Adrenal gland (tissue), 12 donors: Measurements from ENCODE around the gene TPSG1. TPM values are rescaled to one million over a fixed set of nuclear protein-coding genes. Genes with fewer than 3 reads are reported as not detected.
A peak's percentile ranks its signal among the peaks of the same experiment; 100 is the strongest.
"Not testable (repeated sequence)": the region's sequence is repeated elsewhere in the genome, so short reads cannot be mapped to it uniquely, and the experiment has no call there.

Source experiments
- DNase-seq, 7 donors: peaks; one replicate each; pipeline ENCODE4 v3.0.0-alpha.2; 2019 to 2020
- H3K27ac ChIP-seq, 5 donors: fragments of 200-600 bp; sonication (generic) in 4 of 5; 1 replicate in 3 of 5; 2 replicates in 2 of 5; pipeline versions ENCODE4 v1.5.1 to v1.8.0; 2016 to 2020; ENCODE audit warnings: mild to moderate bottlenecking in 1 of 5
- H3K27me3 ChIP-seq: fragments of 200-600 bp; 2 replicates; pipeline ENCODE4 v1.8.0; 2021
- H3K36me3 ChIP-seq, 2 donors: fragments of 200-600 bp; replicated peaks in 1 of 2; 1 replicate in 1 of 2; 2 replicates in 1 of 2; pipeline versions ENCODE4 v1.5.1 to v1.8.0; 2018 to 2022
- H3K4me1 ChIP-seq, 2 donors: fragments of 200-600 bp; replicated peaks in 1 of 2; 1 replicate in 1 of 2; 2 replicates in 1 of 2; pipeline versions ENCODE4 v1.5.1 to v1.8.0; 2018 to 2021
- H3K4me3 ChIP-seq, 4 donors: fragments of 200-600 bp; sonication (generic) in 3 of 4; one replicate each; pipeline ENCODE4 v1.5.1; 2016 to 2018
- H3K9me3 ChIP-seq, 3 donors: fragments of 200-600 bp; sonication (generic) in 1 of 3; replicated peaks in 1 of 3; 1 replicate in 2 of 3; 2 replicates in 1 of 3; pipeline versions ENCODE4 v1.5.1 to v1.8.0; 2016 to 2021
- CTCF ChIP-seq, 6 experiments: fragments of 450-650 bp in 4 of 6; fragments of 200-600 bp in 2 of 6; sonication (generic) in 1 of 6; IDR thresholded peaks; 1 replicate in 5 of 6; 2 replicates in 1 of 6; pipeline versions ENCODE4 v1.5.1 to v1.8.0; 2016 to 2021; ENCODE audit warnings: antibody characterized with exemption in 6 of 6, mild to moderate bottlenecking in 2 of 6, moderate library complexity in 1 of 6
- POLR2A ChIP-seq, 2 donors: fragments of 450-650 bp; IDR thresholded peaks; one replicate each; pipeline ENCODE4 v1.6.1; 2017; ENCODE audit warnings: antibody characterized with exemption in 2 of 2, mild to moderate bottlenecking in 2 of 2, moderate library complexity in 1 of 2
- WGBS, 4 donors: extraction: QIAGEN DNeasy Blood & Tissue Kit in 2 of 4; methylation state at CpG; one replicate each; pipeline versions ENCODE4 v1.1.5 to v1.1.7; 2013 to 2017; 5-methylcytosine and 5-hydroxymethylcytosine counted together
- intact Hi-C, 2 donors: fragments of 100-400 bp; cut with DNase I; formaldehyde crosslinking; loops; one replicate each; pipeline versions ENCODE4 v1.14.1 to v1.15.0; 2022 to 2023
- polyA plus RNA-seq, 3 donors: library from polyadenylated mRNA; stranded (reverse); fragments of 200-250 nt in 2 of 3; fragments of 350-450 nt in 1 of 3; fragmentation: Illumina TruSeq in 1 of 3; extraction: RNeasy Lipid Tissue Mini Kit (QIAGEN cat#74804) in 1 of 3; gene quantifications; one replicate each; pipeline ENCODE4 v1.2.3, GENCODE V29; 2013 to 2014
- total RNA-seq, 9 donors: library from RNA; depleted of rRNA in 4 of 9; stranded (reverse); fragments of >200 nt in 4 of 9; fragments of 120-200 nt in 1 of 9; fragmentation: NEBNext Ultra II Directional in 1 of 9; extraction: Animal tissue kit (Norgen Biotek cat#: 25700) in 1 of 9; gene quantifications; one replicate each; pipeline versions ENCODE4 v1.1.0 to v1.2.4, GENCODE V29; 2013 to 2023
- donor health status: healthy with polysubstance abuse.
- donor health status: Bipolar disorder and iron deficiency.
- donor health status: DM: yes; HTN: yes; CAD: no.
- donor health status: DM: no; HTN: no; CAD: no.
- donor health status: DM: no; HTN: no; CAD: no.
- donor health status: DM: yes; HTN: yes; CAD: no.

TPSG1 gene
- total and polyA plus RNA-seq, 12 donors: 0.18 to 5.5 (median 0.34) TPM; not detected in 7

- H3K27ac ChIP-seq, H3K36me3 ChIP-seq, intact Hi-C loops, H3K27me3 ChIP-seq, H3K4me1 ChIP-seq, H3K4me3 ChIP-seq, H3K9me3 ChIP-seq: not testable (repeated sequence)
- 80% methylated on average over 8 to 11 of the region's 15 CpGs; no CpG with 5 or more reads in 2 of the 4 donors for WGBS, 4 donors
- peak in 1 of 7 donors; percentile 2 for DNase-seq
Observed at GRCh38 chr16:1241081-1241480, 16.0 kb upstream of the TPSG1 start.

GRCh38 chr16:1240436-1240835 lies 15.4 kb upstream of the TPSG1 start, which contains the start of gene TPSAB1:
Gene TPSAB1 (plus strand): TSS chr16:1240705. CDS start chr16:1240939, 234 bp downstream.
- intact Hi-C loops, H3K27me3 ChIP-seq, H3K9me3 ChIP-seq, H3K36me3 ChIP-seq, H3K4me3 ChIP-seq, H3K27ac ChIP-seq, H3K4me1 ChIP-seq: not testable (repeated sequence)
- 32 to 69% (median 57%) methylated on average over 5 to 7 of the region's 12 CpGs for WGBS, 4 donors
- peak in 1 of 7 donors; percentile 3 for DNase-seq

- H3K27ac ChIP-seq, H3K4me1 ChIP-seq, H3K4me3 ChIP-seq, intact Hi-C loops, H3K27me3 ChIP-seq, H3K9me3 ChIP-seq, H3K36me3 ChIP-seq: not testable (repeated sequence)
- DNase-seq: peak in 1 of 7 donors; percentile 2
- 72 to 84% (median 84%) methylated on average over 6 to 7 of the region's 9 CpGs for WGBS, 4 donors
Observed at GRCh38 chr16:1239575-1239974, 14.5 kb upstream of the TPSG1 start.

- 48 to 68% (median 63%) methylated on average over 9 to 19 of the region's 23 CpGs for WGBS, 4 donors
- intact Hi-C loops, H3K27ac ChIP-seq, H3K4me3 ChIP-seq, H3K4me1 ChIP-seq, H3K9me3 ChIP-seq, H3K27me3 ChIP-seq, H3K36me3 ChIP-seq: not testable (repeated sequence)
- DNase-seq: peak in 1 of 7 donors; percentile 0
Observed at GRCh38 chr16:1238909-1239308, 13.8 kb upstream of the TPSG1 start.

GRCh38 chr16:1237990-1238389 lies 12.9 kb upstream of the TPSG1 start:
- DNase-seq: no peak
- intact Hi-C loops: no loop called here
- TF ChIP-seq POLR2A (IDR thresholded peaks at IDR 0.05) (no peak), CTCF (IDR thresholded peaks at IDR 0.05) (no peak)
- Histone ChIP-seq H3K9me3 (no peaks in the 10 kb centered on the region), H3K36me3 (no peaks in the 10 kb centered on the region), H3K27me3 (no peaks in the 10 kb centered on the region), H3K4me1 (no peaks in the 10 kb centered on the region), H3K27ac (no peak overlapping the region), H3K4me3 (no peak overlapping the region)
- 73 to 80% (median 77%) methylated on average over 9 of the region's 9 CpGs for WGBS, 4 donors

GRCh38 chr16:1236659-1237058 lies 11.6 kb upstream of the TPSG1 start:
- H3K27ac ChIP-seq, intact Hi-C loops, H3K9me3 ChIP-seq, H3K36me3 ChIP-seq, H3K4me3 ChIP-seq, DNase-seq, H3K4me1 ChIP-seq, H3K27me3 ChIP-seq: not testable (repeated sequence)
- WGBS, 4 donors: no CpG with 5 or more reads among the region's 29 CpGs

GRCh38 chr16:1232049-1232748 lies 7.1 kb upstream of the TPSG1 start:
- H3K4me1 ChIP-seq, H3K4me3 ChIP-seq, H3K27me3 ChIP-seq, intact Hi-C loops, H3K9me3 ChIP-seq, H3K27ac ChIP-seq, DNase-seq, H3K36me3 ChIP-seq: not testable (repeated sequence)
- no CpG with 5 or more reads among the region's 47 CpGs for WGBS, 4 donors

- WGBS, 4 donors: 76 to 86% (median 80%) methylated on average over 1 to 7 of the region's 7 CpGs; no CpG with 5 or more reads in 1 of the 4 donors
- H3K4me3 ChIP-seq: not testable (repeated sequence)
Observed at GRCh38 chr16:1231301-1231700, 6.2 kb upstream of the TPSG1 start.

GRCh38 chr16:1230471-1231212 lies 5.6 kb upstream of the TPSG1 start:
- H3K4me1 ChIP-seq, intact Hi-C loops, H3K4me3 ChIP-seq, H3K27ac ChIP-seq, H3K9me3 ChIP-seq, H3K27me3 ChIP-seq, H3K36me3 ChIP-seq: not testable (repeated sequence)
- peak in 1 of 7 donors; percentile 7 for DNase-seq
- WGBS, 4 donors: 60 to 81% (median 76%) methylated on average over 1 to 17 of the region's 17 CpGs

More at GRCh38 chr16:1231301-1231700, 6.2 kb upstream of the TPSG1 start:
- H3K36me3 ChIP-seq, H3K9me3 ChIP-seq, intact Hi-C loops, H3K27me3 ChIP-seq, H3K27ac ChIP-seq, H3K4me1 ChIP-seq: not testable (repeated sequence)
- peak in 2 of 7 donors; percentile 2 to 12 for DNase-seq

- H3K9me3 ChIP-seq, H3K36me3 ChIP-seq, H3K4me1 ChIP-seq, H3K27ac ChIP-seq, H3K27me3 ChIP-seq, intact Hi-C loops, H3K4me3 ChIP-seq, DNase-seq: not testable (repeated sequence)
- WGBS, 4 donors: 84% methylated on average over 4 of the region's 11 CpGs; no CpG with 5 or more reads in 3 of the 4 donors
Observed at GRCh38 chr16:1230084-1230470, 5.0 kb upstream of the TPSG1 start, which contains the start of gene TPSB2. Gene TPSB2 (minus strand): TSS chr16:1230184. CDS start chr16:1229951, 233 bp downstream.
